Measurements from ENCODE around the gene HOXD13.
A peak's percentile ranks its signal among the peaks of the same experiment; 100 is the strongest.

The HOXD13 gene

DNA sequence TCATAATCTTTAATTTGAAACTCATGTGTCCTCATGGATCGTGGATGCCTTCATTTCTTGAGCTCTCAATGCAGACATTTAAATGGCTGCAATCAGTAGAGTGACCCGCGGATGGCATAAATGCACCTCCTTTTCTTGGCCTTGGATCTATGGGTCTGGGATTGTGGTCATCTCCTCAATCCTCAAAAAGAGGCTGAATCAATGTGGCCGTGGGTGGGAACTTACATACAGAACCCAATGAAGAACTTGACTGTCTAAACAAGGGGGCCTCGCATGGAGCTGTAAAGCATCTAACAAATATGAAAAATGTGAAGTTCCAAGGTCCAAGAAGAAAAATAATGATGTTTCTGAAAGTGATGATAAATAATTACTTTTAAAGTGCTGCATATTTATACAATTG lies 2.9 kb downstream of the HOXD13 start:
- DNase-seq (ENCODE audit: low spot score): no peak

DNA sequence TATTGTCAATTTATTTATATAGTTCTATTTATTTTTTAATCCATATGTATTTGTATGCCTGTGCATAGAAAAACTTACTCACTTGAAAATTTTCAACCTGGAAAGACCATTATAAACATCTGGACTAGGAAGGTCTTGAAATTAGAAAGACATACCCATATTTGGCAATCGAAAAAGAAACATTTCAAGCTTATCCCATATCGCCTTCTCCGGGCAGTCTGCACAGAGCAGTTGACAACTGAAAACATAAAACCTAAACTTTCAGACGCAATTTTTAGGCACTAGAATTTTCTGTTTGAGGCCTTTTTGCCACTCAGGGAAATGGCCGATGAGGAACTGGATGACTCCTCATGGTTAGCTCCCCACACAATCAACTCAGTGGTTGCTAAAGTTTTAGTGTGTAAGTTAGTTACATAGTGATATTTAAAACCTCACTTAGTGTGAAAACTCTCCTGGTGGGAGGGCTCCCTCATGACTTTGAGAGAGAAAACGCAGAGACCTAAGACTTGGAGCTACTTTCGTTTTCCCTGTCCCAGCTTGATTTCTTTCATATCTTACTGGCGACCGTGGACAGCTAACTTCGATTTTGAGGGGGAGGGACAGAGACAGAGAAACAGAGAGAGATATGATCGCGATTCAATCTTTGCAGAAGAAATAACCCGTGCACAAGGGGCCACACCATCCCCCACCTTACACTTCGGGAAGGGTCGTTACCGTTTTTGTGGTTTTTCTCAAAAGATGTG lies 3.9 kb downstream of the HOXD13 start:
- DNase-seq (ENCODE audit: low spot score): no peak

DNA sequence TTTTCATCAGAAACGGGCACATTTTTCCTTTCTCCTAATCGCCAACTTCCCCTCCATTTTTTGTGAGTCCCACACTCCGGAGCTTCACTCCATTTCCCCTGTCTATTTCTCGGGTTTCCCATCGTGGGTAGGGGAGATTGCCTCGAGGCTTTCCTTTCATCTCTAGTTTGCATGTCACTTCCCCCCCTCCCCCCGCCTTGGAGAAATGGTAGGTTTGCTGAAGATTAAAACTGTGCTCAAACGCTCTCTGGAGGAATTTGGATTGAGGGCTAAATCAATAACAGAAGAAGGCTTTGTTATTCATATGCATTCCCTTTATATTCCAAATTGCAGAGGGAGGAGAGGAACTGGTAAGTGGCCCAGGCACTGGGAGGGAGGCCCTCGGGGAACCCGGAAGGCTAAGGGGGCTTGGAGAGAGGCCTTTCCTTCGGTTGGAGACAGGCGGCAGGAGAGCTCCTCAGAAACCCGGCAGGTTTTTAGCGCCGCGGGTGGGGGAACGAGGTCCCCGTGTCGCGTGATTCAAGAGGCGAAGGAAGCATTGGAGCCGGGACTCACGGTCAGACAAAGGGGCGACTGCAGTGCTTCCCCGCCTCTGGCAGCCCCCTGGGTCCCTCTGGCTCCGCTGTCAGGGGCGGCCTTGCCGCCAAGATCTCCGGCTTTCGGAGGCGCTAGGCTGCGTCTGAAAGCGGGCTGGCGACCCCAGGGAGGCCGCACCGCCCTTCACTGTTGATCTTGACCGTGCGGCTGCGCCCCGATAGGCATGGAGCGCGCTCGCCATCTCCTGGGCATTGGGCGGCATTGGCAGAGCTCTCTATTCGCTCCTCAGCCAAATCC lies 4.7 kb downstream of the HOXD13 start:
- peak; percentile 14 for DNase-seq (ENCODE audit: low spot score)

DNA sequence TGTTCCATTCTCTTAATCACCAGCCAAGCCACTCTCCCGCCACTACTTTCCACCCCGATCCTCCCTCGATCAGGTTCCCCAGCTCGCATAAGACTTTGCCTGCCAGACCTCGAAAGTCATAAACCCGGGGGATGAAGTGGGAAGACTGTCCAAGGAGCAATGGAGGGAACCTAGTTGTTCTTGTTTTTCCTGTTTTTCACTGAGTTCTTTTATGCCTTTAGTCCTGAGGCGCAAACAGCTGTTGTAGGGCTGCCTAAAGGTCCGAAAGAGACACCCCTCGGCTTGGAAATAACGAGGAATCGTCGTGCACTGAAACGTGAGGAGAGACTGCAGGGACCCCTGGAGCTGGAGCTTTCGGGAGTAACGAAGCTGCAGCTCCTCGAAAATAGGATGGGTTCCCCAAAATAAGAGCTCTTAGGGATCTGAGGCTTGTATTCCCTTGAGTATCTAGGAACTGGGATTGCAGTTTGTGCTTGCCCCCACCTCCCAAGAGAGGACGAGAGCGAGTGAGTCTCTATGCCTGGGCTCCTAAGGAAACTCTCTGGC lies 5.4 kb downstream of the HOXD13 start:
- no peak for DNase-seq (ENCODE audit: low spot score)

DNA sequence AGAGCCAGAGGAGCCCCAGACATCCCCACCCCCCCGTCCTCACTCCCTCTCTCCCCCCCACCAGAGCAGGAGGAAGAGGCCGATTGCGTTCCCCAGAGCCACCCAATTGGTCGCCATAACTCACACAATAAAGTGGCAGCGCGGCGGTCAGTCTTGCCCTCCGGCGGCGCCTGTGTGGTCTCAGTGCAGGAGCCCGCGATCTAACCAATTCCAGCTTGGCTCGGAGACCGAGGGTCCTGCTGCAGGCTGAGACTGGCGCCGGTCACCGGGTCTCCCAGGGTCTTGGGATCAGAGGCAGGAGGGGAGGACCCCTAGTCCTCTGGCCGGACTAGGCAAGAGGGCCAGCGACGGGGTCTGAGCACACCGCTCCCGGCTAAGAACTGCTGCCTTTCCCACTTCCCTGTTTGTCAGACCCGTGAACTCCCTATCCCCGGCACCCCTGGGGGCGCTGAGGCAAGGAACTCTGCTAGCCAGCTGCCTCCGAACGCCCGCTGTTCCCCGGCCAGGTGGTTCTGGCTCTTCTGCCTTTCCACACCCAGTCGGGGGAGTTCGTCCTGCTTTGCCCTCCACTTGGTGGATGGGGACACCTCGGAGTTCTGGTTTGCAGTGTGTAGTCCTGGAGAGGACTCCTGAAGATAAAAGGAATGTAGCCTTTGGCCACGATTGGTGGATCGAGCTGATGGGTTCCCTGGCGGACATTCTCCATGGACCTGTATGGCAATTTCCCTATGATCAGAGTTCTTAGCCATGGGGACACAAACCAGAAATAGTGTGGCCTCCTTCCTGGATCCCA lies 6.0 kb downstream of the HOXD13 start:
- DNase-seq (ENCODE audit: low spot score): no peak

DNA sequence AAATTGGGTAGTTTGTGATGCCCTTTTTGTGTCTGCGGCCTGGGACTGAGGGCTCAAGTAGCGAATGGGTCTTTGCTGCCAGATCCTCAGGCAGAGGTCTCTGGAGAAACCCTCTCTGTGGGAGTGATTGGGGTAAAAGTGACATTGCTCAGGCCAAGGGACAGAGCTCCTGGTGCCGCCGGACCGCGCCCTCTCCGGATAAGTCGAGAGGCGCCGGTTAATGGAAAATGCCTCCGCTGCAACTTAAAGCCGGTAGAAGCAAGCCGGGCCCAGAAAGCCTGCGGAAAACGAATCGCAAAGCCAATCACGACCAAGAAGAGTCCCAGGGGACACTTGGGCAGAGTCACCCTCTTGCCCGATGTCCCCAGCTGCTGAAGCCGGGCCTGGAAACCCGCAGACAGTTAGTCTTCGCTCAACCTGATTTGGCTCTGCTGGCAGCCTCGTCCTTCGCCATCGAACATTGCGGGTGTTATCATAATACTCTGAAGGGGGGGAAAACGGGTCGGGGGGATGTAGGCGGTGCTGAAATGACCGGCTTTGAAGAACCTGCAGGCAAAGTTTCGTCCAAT lies 6.7 kb downstream of the HOXD13 start:
- no peak for DNase-seq (ENCODE audit: low spot score)

DNA sequence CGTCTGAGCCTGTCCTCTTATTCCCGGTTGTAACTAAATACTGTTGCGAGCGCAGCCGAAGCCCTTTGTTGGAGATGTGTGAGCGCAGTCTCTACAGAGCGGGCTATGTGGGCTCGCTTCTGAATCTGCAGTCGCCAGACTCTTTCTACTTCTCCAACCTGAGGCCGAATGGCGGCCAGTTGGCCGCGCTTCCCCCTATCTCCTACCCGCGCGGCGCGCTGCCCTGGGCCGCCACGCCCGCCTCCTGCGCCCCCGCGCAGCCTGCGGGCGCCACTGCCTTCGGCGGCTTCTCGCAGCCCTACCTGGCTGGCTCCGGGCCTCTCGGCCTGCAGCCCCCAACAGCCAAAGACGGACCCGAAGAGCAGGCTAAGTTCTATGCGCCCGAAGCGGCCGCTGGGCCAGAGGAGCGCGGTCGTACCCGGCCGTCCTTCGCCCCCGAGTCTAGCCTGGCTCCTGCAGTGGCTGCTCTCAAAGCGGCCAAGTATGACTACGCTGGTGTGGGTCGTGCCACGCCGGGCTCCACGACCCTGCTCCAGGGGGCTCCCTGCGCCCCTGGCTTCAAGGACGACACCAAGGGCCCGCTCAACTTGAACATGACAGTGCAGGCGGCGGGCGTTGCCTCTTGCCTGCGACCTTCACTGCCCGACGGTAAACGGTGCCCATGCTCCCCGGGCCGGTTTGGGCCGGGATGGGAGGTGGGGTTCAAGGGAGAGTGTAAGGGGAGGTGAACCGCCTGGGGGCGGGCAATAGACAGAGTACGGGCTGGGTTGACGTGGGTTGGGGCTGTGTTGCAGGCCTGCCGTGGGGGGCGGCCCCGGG lies 7.4 kb downstream of the HOXD13 start, which contains the start of gene HOXD12:
Gene HOXD12 (plus strand): TSS at position 68 of the 819 bp plus-strand sequence. CDS start 7 bp downstream, at position 75.
- no peak for DNase-seq (ENCODE audit: low spot score)

DNA sequence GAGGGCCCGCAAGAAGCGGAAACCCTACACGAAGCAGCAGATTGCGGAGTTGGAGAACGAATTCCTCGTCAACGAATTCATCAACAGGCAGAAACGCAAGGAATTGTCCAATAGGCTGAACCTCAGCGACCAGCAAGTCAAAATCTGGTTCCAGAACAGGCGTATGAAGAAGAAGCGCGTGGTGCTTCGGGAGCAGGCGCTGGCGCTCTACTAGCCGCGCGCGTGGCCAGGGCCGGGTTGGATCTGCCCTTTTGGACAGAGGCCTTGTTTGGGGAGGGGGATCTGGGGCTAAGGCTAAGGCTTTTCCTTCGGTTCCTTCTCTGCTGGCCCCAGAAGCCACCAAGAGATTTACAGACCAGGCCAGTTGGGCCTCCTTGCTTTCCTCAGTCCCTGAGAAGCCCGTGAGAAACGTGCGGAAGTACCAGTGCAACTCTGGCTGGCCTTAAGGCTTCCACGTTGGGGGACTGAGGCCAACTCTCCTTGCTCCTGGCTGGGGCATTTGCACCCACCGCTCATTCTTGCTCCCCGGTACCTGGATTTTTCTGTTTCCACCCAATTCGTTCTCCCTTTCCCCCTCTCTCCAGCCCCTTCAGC lies 8.1 kb downstream of the HOXD13 start:
- no peak for DNase-seq (ENCODE audit: low spot score)

DNA sequence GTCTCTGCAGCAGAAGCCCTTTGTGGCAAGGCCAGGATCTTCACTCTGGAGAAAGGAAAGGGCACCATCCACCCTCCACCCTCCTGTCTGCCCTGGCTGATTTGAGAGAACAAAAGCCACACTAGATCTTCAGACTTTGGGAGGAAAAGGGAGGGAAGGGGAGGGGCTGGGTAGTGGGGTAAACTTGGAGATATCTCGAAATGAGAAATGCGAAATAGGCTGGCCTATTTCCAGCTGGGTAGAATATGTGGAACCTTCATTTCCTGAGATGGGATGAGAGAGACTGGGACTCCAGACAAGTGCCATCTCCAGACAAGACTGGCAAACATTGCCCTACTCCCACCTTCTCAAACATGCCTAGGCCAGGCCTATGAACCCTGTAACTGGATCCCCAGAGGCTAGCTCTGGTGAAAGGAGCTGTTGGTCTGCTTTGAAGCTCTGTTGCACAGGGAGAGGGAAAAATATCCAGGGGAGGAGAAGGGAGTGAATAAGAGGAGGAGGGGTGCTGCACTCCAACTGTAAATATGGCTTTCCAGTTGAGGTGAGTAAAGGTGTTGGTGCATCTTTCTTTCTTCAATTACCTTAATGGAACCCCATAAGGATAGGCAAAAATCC lies 8.8 kb downstream of the HOXD13 start:
- no peak for DNase-seq (ENCODE audit: low spot score)

DNA sequence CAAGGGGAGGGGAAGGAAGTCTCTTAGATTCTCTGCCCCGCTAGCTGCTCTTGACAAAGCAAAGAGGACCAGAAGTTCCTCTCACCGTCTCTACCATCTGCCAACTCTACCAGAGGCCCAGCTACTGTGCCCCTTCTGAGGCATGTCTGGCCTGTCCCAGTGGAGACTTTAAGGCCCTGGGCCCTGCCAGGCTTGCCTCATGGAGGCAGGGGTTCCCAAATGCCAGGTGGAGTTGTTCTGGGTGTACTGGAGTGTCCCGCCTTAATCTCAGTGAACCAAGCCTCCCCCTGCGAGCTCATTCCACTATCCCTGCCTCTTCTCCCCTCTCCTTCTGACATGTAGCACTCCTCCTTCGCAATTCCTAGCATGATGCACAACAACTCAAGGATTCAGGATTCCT lies 9.3 kb downstream of the HOXD13 start:
- no peak for DNase-seq (ENCODE audit: low spot score)

DNA sequence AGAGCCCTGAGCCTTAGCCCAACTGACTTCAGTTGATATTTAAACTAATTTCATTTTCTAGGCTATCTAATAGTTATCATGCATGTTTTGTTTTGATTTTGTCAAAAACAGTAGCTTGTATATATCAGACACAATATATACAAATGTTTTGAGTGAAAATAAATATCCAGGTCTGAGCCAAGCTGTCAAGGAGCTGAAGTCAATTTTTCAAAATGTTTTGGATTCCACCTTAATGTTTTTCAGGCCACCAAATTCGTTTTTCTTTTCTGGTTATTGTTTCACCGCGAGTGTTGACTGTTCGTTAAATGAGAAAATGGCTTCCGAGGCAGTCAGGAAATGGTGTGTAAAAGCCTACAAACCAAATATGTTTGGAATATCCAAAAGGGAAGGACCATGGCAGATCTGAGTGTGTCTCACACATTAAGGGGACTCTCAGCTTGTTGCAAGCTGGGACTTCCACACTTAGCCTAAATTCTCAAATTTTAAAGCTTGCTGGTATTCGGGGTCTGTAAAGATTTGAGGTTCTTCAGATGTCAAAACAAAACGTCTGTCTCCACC lies 9.9 kb downstream of the HOXD13 start:
- DNase-seq (ENCODE audit: low spot score): no peak

DNA sequence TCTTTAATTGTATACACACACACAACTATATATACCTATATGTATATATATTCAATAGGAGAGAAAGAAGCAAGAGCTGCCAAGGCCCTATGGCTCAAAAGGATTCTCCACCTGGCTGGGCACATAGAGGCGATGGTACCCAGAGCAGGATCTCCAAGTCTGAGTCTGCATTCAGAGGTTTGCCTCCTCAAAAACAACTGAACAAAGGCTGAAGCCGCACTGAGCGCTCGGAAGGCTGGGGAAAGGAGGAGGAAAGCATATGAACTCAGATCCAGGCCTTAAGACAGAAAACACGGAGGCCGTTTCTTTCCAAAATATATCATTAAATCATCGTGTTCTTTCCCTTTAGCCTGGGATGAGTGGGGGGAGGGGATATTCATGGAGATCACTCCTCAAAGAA lies 10.7 kb downstream of the HOXD13 start:
- no peak for DNase-seq (ENCODE audit: low spot score)

DNA sequence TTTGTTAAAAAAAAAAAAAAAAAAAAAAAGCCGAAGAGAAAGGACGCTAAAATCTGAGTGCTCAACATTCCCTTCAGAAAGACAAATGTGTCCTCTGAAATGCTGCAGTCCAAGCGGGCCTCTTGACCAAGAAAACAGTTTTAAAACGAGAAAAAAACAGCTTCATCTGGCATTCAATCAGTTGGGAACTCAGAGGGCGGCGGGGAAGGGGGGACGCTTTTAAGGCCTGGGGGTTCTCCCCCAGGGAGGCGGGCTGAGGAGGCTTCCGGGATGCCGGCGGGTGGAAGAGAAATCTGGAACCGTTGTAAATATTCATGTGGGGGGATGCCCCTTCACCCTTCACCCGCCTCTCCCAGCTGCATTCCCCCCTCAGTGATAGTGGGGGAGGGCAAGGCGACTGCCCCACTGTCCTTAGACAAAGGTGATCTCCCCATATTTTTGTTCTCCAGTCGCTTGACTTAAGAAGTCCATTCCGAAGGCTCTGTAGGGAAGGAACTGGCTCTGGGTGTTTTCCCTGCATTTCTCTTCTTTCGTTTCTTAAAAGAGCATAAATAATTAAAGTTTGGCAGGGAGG lies 11.3 kb downstream of the HOXD13 start:
- no peak for DNase-seq (ENCODE audit: low spot score)

DNA sequence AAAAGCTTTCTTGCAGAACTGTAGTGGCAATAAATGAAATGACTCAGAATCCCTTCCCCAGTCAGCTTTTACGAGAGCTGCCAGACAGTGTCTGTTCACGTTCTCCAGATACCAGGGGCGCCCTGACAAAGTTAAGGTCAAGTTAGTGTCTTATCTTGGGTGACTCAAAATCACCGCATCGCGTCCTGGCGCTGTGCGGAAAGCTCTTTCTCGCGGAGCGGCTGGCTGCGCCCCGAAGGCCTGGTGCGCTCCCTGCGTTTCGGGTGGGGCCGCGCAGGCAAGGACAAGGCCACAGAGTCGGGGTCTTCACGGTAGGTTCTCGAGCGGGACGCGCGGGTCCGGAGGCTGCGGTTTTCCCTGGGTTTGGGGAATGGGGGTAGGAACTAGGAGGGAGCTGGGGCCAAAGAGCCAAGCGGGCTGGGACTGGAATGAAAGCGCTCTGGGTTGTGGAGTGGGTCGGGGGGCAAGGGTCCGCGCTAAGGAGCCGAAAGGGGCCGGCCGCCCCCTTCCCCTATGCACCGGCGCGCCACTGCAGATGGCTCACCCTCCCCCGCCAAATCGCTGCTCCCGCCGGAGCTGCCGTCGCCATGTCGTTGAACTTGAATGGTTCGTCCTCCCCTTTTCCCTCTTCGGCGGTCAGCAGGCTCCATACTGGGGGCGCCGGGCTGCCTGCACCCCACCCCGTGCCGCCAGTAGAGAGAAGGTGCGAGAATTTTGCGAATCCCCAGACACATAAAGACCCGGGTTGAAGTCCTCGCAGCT lies 12.0 kb downstream of the HOXD13 start:
- no peak for DNase-seq (ENCODE audit: low spot score)

DNA sequence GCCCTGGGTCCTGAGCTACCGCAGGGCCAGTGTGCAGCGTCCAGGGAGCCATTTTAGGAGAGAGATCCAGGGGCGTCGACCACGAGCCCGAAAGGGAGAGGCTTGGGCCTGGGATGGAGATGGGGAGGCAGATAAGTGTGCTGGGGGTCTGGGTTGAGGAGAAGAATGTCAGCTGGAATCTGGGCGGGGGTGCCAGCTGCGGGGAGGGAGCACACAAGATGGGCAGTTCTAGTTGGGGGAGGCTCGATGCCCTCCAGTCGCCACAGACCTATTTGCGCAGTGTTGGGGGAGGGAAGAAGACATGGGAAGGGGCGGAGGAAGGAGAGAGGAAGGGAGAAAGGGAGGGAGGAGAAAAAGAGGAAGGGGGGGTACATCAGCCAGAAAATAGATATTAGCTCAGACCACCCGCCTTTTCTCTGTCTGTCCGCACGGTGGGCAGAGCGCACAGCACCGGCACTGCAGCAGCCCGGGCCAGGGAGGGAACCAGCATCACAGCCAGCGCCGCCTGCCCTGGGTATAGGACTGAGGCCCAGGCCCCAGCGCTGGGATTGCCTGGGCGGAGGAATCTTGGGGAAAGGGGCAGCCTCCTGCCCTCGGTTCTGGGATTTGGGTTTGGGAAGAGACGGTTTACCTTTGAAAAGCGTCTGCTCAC lies 12.7 kb downstream of the HOXD13 start:
- DNase-seq (ENCODE audit: low spot score): no peak

DNA sequence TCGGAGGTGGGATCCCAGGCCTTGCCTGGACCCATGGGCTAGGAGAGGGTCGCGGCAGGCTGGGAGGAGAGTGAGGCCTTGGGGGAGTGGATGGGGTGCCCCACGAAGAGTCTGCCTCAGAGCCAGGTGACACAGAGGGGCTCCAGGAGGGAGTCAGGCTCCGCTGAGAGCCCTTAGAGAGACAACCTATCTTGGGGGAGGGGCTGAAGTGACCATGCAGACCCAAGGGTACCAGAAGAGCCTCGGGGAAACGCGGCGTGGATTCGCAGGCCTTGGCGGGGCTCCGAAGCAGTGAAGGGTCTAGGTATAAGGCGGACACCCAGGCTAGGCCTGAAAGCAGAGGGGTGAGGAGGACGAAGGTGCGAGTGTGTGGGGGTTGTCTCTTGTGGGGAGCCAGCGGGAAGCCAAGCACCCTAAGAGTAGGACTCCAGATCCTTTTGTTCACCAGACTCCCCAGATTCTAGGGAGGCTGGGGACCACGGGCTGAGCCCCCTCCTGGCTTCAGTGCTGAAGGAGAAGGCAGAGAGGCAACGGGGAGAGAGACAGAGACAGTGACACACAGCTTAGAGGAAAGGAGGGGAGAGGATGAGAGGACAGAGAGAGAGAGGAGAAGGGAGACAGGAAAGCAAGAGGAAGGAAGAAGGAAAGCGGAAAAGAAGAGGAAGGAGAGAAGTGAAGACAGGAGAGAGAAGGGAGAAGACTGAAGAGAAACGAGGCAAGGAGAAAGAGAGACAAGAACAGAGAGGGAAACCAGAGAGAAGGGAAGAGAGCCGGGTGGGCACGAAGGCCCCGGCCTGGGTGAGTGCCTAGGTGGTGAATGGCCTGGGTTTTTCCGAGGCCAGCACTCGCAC lies 13.4 kb downstream of the HOXD13 start:
- no peak for DNase-seq (ENCODE audit: low spot score)

Measured in globus pallidus (tissue), 1 donor.